K562 (cell line): ENCODE results near the gene KSR2. TPM values are rescaled to one million over a fixed set of nuclear protein-coding genes. Genes with fewer than 3 reads are reported as not detected.

ENCODE experiments used
- ATAC-seq: fragments of 200-7000 bp; cut with Tn5 transposase; 3 replicates; pipeline ENCODE4 v1.9.1; 2020; ENCODE audit warnings: moderate library complexity
- BruUV-seq: library from RNA; stranded (reverse); fragments of 400-500 nt; replicated peaks from 2 replicates; lab custom pipeline; 2021; lab: Mats Ljungman, UMichigan
- CTCF ChIA-PET: fragments of 300-600 bp; formaldehyde crosslinking; extraction: SDS; loops from one replicate; lab custom pipeline; 2021; ENCODE audit warnings: low intra/inter-chr PET ratio; lab: Yijun Ruan, JAX
- POLR2A ChIA-PET: fragments of 300-600, 350-650 bp; sonication (Branson Sonifier 250); formaldehyde crosslinking; extraction: SDS; loops from one replicate; lab custom pipeline; 2021; ENCODE audit warnings: antibody characterized with exemption, inconsistent platforms; lab: Yijun Ruan, JAX
- DNase-seq, 4 experiments: peaks; one replicate each; pipeline versions ENCODE4 v3.0.0 to v3.0.0-alpha.2; 2011 to 2018; ENCODE audit warnings: low spot score in 3 of 4, mixed read lengths in 3 of 4; ENCODE audit errors: extremely low read depth in 1 of 4
- FAIRE-seq: peaks from 2 replicates; lab custom pipeline; 2011; peaks lifted over from hg19 to GRCh38; lab: Jason Lieb, UNC
- H2AFZ ChIP-seq: 2 replicates; pipeline ENCODE4 v1.6.0; 2011; ENCODE audit warnings: low read depth, low read length, control low read depth, inconsistent platforms
- H3K27ac ChIP-seq: fragments of 200-600 bp; 3 replicates; pipeline ENCODE4 v1.8.0; 2011; ENCODE audit warnings: low read depth, mild to moderate bottlenecking, control low read depth, inconsistent platforms, low read length, moderate library complexity, mixed read lengths; ENCODE audit errors: extremely low read depth
- H3K27me3 ChIP-seq, 2 experiments: fragments of 300-600 bp in 1 of 2; 2 replicates in 1 of 2; 3 replicates in 1 of 2; pipeline versions ENCODE4 v1.6.0 to v1.8.0; 2011; ENCODE audit warnings: inconsistent platforms in 2 of 2, low read length in 2 of 2, mild to moderate bottlenecking in 1 of 2, mixed read lengths in 1 of 2, moderate library complexity in 1 of 2; ENCODE audit not compliant: control insufficient read depth in 2 of 2, insufficient read depth in 2 of 2
- H3K36me3 ChIP-seq: fragments of 300-600 bp; 3 replicates; pipeline ENCODE4 v1.8.0; 2011; ENCODE audit warnings: mild to moderate bottlenecking, low read length, inconsistent platforms; ENCODE audit not compliant: control insufficient read depth, insufficient read depth
- H3K4me1 ChIP-seq, 2 experiments: fragments of 200-600 bp in 1 of 2; replicated peaks in 1 of 2; 2 replicates in 1 of 2; 3 replicates in 1 of 2; pipeline versions ENCODE4 v1.5.1 to v1.8.0; 2011; ENCODE audit warnings: inconsistent platforms in 2 of 2, low read length in 2 of 2, mild to moderate bottlenecking in 1 of 2, mixed read lengths in 1 of 2, moderate library complexity in 1 of 2; ENCODE audit not compliant: control insufficient read depth in 2 of 2, insufficient read depth in 2 of 2
- H3K4me2 ChIP-seq: 2 replicates; pipeline ENCODE4 v1.6.1; 2011; ENCODE audit warnings: low read length, control low read depth, inconsistent platforms, mixed read lengths; ENCODE audit not compliant: insufficient read depth
- H3K4me3 ChIP-seq: fragments of 200-600 bp; sonication (generic), shearing (Covaris generic); 2 replicates; pipeline ENCODE4 v1.5.1; 2016; ENCODE audit warnings: control low read depth, inconsistent platforms
- H3K79me2 ChIP-seq: fragments of 200-600 bp; 3 replicates; pipeline ENCODE4 v1.8.0; 2011; ENCODE audit warnings: low read length, inconsistent platforms; ENCODE audit not compliant: control insufficient read depth, insufficient read depth
- H3K9ac ChIP-seq, 2 experiments: 2 replicates each; pipeline versions ENCODE4 v1.6.0 to v1.6.1; 2011; ENCODE audit warnings: low read depth in 2 of 2, low read length in 2 of 2, control low read depth in 1 of 2, inconsistent platforms in 1 of 2, mild to moderate bottlenecking in 1 of 2, mixed read lengths in 1 of 2; ENCODE audit not compliant: insufficient read depth in 1 of 2
- H3K9me1 ChIP-seq: one replicate; pipeline ENCODE4 v1.6.0; 2011; ENCODE audit warnings: inconsistent platforms, mild to moderate bottlenecking, low read length, moderate library complexity; ENCODE audit not compliant: control insufficient read depth, insufficient read depth
- H3K9me3 ChIP-seq: replicated peaks from 2 replicates; pipeline ENCODE4 v1.5.1; 2011; ENCODE audit warnings: low read depth, low read length, inconsistent platforms; ENCODE audit not compliant: control insufficient read depth, insufficient read depth
- H4K20me1 ChIP-seq: replicated peaks from 2 replicates; pipeline ENCODE4 v1.6.1; 2011; ENCODE audit warnings: low read length, inconsistent platforms, mixed read lengths; ENCODE audit not compliant: control insufficient read depth, insufficient read depth
- ADNP ChIP-seq: fragments of 200-800 bp; sonication (Bioruptor generic); IDR thresholded peaks from 2 replicates; pipeline ENCODE4 v1.6.1; 2016; ENCODE audit warnings: missing genetic modification characterization, missing compliant biosample characterization
- BRF2 ChIP-seq: IDR thresholded peaks from 3 replicates; pipeline ENCODE4 v1.6.1; 2011; ENCODE audit warnings: borderline replicate concordance, mild to moderate bottlenecking; ENCODE audit not compliant: insufficient read length, insufficient read depth
- ETV1 ChIP-seq: fragments of 450-650 bp; conservative IDR thresholded peaks from 2 replicates; pipeline ENCODE4 v1.6.1; 2016; ENCODE audit warnings: missing genetic modification characterization, control low read depth, low read depth, missing compliant biosample characterization
- GABPB2 ChIP-seq: fragments of 250-450 bp; sonication (Bioruptor Pico); conservative IDR thresholded peaks from 2 replicates; pipeline ENCODE4 v1.5.1; 2021; ENCODE audit warnings: mild to moderate bottlenecking
- HMGN3 ChIP-seq: IDR thresholded peaks from 2 replicates; pipeline ENCODE4 v1.6.1; 2011; ENCODE audit warnings: borderline replicate concordance, low read depth, mild to moderate bottlenecking, mixed read lengths, low read length; ENCODE audit not compliant: insufficient read length; ENCODE audit errors: extremely low read depth
- NEUROD1 ChIP-seq: fragments of 150-350 bp; IDR thresholded peaks from 2 replicates; pipeline ENCODE4 v1.6.1; 2014; ENCODE audit warnings: borderline replicate concordance, low read length, low read depth; ENCODE audit not compliant: partially characterized antibody
- ZBTB1 ChIP-seq: sonication (generic); formaldehyde crosslinking; IDR thresholded peaks from 2 replicates; pipeline ENCODE4 v1.8.1; 2023; ENCODE audit warnings: missing genetic modification reagents, low read depth, mild to moderate bottlenecking, borderline replicate concordance
- ZFPM2 ChIP-seq: fragments of 250-450 bp; sonication (Bioruptor Pico); IDR thresholded peaks from 2 replicates; pipeline ENCODE4 v1.5.1; 2022; ENCODE audit warnings: mild to moderate bottlenecking
- ZNF140 ChIP-seq: fragments of 250-450 bp; sonication (Bioruptor Pico); IDR thresholded peaks from 2 replicates; pipeline ENCODE4 v1.8.0; 2021; ENCODE audit warnings: moderate library complexity, mild to moderate bottlenecking, inconsistent platforms
- WGBS: fragments of 100-300 bp; shearing (Covaris generic); methylation state at CpG from one replicate; pipeline ENCODE4 v1.1.6; 2016; ENCODE audit warnings: low coverage, mixed read lengths; ENCODE audit not compliant: insufficient coverage; ENCODE audit errors: missing lambda C conversion rate; 5-methylcytosine and 5-hydroxymethylcytosine counted together
- in situ Hi-C: fragments of 300-500 bp; cut with MboI; formaldehyde crosslinking; loops from 4 replicates; pipeline ENCODE4 v1.15.0; 2018; ENCODE audit warnings: inconsistent platforms, mixed read lengths
- intact Hi-C: fragments of 100-400 bp; cut with micrococcal nuclease; formaldehyde crosslinking; loops from 2 replicates; pipeline ENCODE4 v1.14.2; 2022
- polyA plus RNA-seq, 8 experiments: library from polyadenylated mRNA; depleted of rRNA in 4 of 8; stranded (reverse) in 5 of 8; unstranded in 3 of 8; fragments of >200 nt; fragmentation: Nextera tagmentation in 2 of 8; fragmentation: Illumina TruSeq in 1 of 8; extraction: Ambion mirVana in 2 of 8; extraction: Trizol in 1 of 8; gene quantifications; 2 replicates each; pipeline versions ENCODE4 v1.2.1 to v1.2.3, GENCODE V29; 2011 to 2014; ENCODE audit warnings: inconsistent platforms in 1 of 8, missing spikeins in 1 of 8
- total RNA-seq, 7 experiments: library from RNA; depleted of rRNA in 6 of 7; stranded (reverse); fragments of >200 nt in 6 of 7; fragmentation: Illumina TruSeq in 2 of 7; extraction: Trizol in 2 of 7; gene quantifications; 2 replicates each; pipeline versions ENCODE4 v1.2.1 to v1.2.3, GENCODE V29; 2011 to 2021; ENCODE audit warnings: low replicate concordance in 1 of 7
- TF ChIP-seq, protein P1 (sequence below), 2 experiments: fragments of 450-650 bp; IDR thresholded peaks; 2 replicates each; pipeline ENCODE4 v1.6.1; 2016; ENCODE audit warnings: mild to moderate bottlenecking in 2 of 2, borderline replicate concordance in 1 of 2, low read depth in 1 of 2, moderate library complexity in 1 of 2

Gene KSR2
- total and polyA plus RNA-seq, 9 of the 15 experiments (the other 6 are each of a cell fraction or from before 2014, with no cell fraction given), result not detected

GRCh38 chr12:117538926-117539325 lies 429.9 kb downstream of the KSR2 start:
- ChIA-PET POLR2A (interaction anchor here (0.8 to 1.3 kb wide), 2 partner anchors 14 to 41 kb away, joined by 3 to 4 read pairs; no protein-coding TSS in a partner anchor), CTCF (no interaction called here)
- no TSS peak for BruUV-seq
- 0% methylated on average over 1 of the region's 1 CpG for WGBS
- H3K4me2 ChIP-seq, result no peak overlapping the region
- H3K36me3 ChIP-seq, result no peaks in the 10 kb centered on the region
- no peak overlapping the region for H3K27ac ChIP-seq
- ATAC-seq (no peak), DNase-seq (no peak), FAIRE-seq (no peak)
- H2AFZ ChIP-seq, result no peak overlapping the region
- no peak overlapping the region for H3K4me3 ChIP-seq
- intact Hi-C loops (no loop called here), in situ Hi-C loops (no loop called here)
- H3K27me3 ChIP-seq, result peaks cover 0 to 4% of the 10 kb centered on the region in 2 experiments; a peak in 1 of 5 replicates
- H3K4me1 ChIP-seq, result no peaks in the 10 kb centered on the region
- TF ChIP-seq ZFPM2 (CRISPR knock-in tag) (no peak), BRF2 (no peak), ETV1 (tag) (no peak), NEUROD1 (no peak), ADNP (tag) (no peak), ZBTB1 (no peak), HMGN3 (no peak), ZNF140 (CRISPR knock-in tag) (no peak), GABPB2 (CRISPR knock-in tag) (no peak)
- TF ChIP-seq, protein P1, sequence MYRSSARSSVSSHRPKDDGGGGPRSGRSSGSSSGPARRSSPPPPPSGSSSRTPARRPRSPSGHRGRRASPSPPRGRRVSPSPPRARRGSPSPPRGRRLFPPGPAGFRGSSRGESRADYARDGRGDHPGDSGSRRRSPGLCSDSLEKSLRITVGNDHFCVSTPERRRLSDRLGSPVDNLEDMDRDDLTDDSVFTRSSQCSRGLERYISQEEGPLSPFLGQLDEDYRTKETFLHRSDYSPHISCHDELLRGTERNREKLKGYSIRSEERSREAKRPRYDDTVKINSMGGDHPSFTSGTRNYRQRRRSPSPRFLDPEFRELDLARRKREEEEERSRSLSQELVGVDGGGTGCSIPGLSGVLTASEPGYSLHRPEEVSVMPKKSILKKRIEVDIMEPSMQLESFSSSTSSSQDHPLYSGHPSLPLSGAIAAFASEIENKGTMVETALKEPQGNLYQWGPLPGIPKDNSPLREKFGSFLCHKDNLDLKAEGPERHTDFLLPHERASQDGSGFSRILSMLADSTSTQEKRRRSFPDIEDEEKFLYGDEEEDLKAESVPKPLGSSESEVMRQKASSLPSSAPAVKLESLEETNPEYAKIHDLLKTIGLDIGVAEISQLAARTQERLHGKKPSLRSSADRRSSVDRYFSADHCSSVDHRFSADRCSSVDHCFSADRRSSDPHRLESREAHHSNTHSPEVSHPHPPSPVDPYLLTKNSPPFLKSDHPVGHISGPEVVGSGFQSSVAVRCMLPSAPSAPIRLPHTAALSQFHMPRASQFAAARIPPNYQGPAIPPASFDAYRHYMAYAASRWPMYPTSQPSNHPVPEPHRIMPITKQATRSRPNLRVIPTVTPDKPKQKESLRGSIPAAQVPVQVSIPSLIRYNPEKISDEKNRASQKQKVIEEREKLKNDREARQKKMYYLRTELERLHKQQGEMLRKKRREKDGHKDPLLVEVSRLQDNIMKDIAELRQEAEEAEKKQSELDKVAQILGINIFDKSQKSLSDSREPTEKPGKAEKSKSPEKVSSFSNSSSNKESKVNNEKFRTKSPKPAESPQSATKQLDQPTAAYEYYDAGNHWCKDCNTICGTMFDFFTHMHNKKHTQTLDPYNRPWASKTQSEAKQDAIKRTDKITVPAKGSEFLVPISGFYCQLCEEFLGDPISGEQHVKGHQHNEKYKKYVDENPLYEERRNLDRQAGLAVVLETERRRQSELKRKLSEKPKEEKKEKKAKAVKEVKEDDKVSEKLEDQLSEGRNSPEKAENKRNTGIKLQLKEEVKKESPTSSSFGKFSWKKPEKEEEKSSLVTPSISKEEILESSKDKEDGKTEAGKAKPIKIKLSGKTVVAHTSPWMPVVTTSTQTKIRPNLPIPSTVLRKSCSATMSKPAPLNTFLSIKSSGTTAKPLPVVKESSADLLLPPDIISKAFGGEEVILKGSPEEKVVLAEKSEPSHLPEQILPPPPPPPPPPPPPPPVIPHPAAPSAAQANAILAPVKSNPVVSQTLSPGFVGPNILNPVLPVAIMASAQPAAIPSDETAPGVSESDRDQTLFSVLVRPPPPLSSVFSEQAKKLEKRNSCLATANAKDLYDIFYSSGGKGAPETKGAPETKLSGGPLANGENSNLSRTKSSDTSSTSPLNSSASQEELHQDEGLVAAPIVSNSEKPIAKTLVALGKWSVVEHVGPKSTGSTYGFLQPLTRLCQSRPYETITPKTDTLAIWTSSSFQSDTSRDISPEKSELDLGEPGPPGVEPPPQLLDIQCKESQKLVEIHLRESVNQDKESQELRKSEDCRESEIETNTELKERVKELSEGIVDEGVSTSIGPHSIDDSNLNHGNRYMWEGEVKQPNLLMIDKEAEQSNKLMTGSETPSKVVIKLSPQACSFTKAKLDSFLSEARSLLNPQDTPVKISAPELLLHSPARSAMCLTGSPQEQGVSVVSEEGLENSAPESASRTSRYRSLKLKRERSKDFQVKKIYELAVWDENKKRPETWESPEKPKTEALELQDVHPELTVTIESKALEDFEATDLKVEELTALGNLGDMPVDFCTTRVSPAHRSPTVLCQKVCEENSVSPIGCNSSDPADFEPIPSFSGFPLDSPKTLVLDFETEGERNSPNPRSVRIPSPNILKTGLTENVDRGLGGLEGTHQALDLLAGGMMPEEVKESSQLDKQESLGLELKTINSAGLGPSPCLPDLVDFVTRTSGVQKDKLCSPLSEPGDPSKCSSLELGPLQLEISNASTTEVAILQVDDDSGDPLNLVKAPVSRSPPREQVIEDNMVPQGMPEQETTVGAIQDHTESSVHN (IDR thresholded peaks at IDR 0.05; ENCODE audit: borderline replicate concordance in 1 of 2, low read depth in 1 of 2), result no peak
- H3K79me2 ChIP-seq, result no peaks in the 10 kb centered on the region
- H4K20me1 ChIP-seq, result no peaks in the 10 kb centered on the region
- no peaks in the 10 kb centered on the region for H3K9me3 ChIP-seq
- no peaks in the 10 kb centered on the region for H3K9me1 ChIP-seq
- no peak overlapping the region for H3K9ac ChIP-seq
